HL-60/S4 treated with phorbol 12-myristate 13-acetate at 8.2 ng/mL for 4 days and 3 days (cell line): ENCODE data around the gene IL1RAPL1.
"Not testable (repeated sequence)": the region's sequence is repeated elsewhere in the genome, so short reads cannot be mapped to it uniquely, and the experiment has no call there.

Experiments
- in situ Hi-C: fragments of 300-500 bp; cut with MboI; formaldehyde crosslinking; loops from 2 replicates; pipeline ENCODE4 v1.15.0; 2022; ENCODE audit warnings: low sequenced_read_pairs

The IL1RAPL1 gene

GRCh38 chrX:28766561-28766960 is 179.3 kb downstream of the IL1RAPL1 start:
- in situ Hi-C loops: not testable (repeated sequence)

DNA sequence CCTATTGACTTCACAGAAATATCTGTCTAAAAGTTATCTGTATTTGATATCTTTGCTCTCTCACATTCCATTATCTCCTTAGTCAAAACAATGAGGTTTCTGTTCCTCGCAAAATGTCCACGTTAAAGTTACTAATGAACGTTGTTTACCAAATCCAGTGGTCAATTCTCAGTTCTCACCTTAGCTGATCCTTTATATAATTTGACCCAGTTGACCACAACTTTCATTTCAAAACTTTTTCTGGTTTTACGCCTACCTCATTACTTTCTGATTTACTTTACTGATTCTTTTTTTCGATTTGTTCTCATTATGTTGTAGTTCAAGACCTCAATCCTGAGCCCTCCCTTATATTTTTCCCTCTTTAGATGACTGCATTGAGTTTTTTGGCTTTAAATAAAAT is 186.6 kb downstream of the IL1RAPL1 start:
- in situ Hi-C loops: no loop called here

DNA sequence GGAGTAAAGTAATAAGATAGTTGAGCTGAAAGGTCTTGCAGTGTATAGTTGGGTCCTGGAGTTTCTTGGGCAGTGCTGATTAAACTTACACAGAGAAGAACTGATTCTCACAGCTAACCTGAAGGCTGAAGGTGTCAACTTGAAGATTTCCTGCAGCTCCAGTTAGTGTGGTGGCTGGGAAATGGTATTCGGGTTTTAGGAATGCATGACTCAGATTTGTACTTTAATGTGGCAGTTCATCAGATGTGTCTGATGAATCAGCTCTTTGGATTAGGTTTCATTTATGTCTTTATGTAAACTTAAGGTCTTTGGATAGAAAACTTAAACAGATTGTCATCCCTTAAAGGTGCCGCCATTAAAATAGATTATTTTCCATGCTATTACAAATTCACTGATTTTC is 200.0 kb downstream of the IL1RAPL1 start:
- in situ Hi-C loops: no loop called here

DNA sequence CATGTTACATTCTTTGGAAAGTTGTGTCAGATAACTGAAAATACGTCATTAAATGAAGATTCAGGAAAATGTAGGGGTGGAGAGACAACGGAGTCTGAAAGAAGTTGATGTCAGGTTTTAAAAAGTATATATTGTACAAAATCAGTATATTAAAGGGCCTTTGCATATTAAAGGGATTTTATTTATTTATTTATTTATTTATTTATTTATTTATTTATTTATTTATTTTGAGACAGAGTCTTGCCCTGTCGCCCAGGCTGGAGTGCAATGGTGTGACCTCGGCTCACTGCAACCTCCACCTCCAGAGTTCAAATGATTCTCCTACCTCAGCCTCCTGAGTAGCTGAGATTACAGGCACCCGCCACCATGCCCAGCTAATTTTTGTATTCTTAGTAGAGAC is 213.4 kb downstream of the IL1RAPL1 start:
- in situ Hi-C loops: not testable (repeated sequence)

GRCh38 chrX:28802625-28803024 is 215.4 kb downstream of the IL1RAPL1 start:
- in situ Hi-C loops: no loop called here

- in situ Hi-C loops: no loop called here
Measured at GRCh38 chrX:28835991-28836390, 248.7 kb downstream of the IL1RAPL1 start.

DNA sequence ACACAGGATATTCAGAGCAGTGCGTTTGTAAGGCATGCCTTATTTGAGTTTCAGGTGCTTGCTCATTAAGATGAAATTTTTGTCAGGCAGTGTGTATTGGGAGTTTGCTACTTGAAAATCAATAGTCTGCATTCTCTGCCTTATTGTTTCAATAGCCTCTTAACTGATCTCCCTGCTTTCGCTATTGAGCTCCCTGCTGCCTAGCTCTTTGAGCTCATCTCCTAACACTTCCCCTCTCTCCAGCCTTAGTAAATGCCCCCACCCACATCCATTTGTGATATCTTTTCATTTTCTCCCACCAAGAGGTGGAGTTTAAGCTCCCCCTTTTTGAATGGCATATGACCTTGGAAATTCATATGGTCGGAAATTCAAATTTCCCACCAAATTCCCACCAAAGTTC is 256.6 kb downstream of the IL1RAPL1 start:
- in situ Hi-C loops: no loop called here

DNA sequence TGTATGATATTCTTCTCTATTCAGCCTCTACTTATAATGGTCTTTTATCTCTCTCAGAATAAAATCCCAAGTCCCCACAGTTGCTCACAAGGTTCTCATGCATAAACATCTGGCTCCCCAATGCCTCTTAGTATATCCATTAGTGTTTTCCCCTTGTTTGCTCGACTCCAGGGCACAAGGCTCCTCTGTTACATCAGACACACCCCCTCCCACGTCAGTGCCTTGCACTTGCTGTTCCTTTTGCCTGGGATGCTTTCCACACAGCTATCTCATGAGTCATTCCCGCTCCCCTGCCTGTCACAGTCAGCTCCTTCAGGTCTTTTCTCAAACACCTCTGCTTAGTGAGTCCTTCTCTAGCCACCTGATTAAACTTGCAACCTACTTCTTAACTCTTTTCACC is 260.2 kb downstream of the IL1RAPL1 start:
- in situ Hi-C loops: no loop called here

- in situ Hi-C loops: no loop called here
Measured at GRCh38 chrX:28848707-28849106, 261.5 kb downstream of the IL1RAPL1 start.

DNA sequence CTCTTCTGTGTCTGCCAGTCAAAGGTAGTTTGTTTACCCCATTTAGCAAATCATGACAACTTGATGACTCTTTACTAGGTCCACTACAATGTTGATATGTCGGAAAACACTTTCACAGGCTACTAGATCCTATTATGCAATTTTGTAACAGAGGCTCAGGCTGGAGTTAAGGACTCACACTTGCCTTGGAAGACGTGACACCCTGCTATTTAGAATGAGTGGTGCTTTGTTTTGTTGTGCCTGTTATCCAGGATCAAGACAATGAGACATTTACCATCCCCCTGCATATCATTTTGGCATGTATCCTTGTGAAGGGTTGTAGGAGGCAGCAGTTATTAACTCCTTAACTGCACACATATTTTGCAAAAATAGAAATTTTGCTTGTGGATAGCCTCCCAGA is 263.7 kb downstream of the IL1RAPL1 start:
- in situ Hi-C loops: no loop called here

GRCh38 chrX:28851871-28852270 is 264.6 kb downstream of the IL1RAPL1 start:
- in situ Hi-C loops: no loop called here

DNA sequence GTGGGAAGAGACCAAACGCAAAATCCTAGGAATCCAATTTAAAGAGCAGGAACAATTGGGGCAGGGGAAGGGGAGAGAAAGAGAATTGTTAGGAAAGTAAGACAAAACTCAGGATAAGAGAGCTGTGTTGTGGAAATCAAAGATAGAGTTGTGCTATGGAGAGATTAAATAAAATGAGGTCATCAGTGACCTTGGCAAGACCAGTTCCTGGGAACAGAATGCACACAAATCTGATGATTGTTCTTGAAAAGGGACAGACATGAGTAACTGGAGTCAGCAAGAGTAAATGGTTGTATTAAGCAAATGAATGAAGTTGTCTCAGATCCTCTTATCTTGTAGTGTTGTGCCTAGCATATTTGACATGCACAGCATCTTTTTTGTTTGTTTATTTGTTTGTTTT is 267.4 kb downstream of the IL1RAPL1 start:
- in situ Hi-C loops: no loop called here

DNA sequence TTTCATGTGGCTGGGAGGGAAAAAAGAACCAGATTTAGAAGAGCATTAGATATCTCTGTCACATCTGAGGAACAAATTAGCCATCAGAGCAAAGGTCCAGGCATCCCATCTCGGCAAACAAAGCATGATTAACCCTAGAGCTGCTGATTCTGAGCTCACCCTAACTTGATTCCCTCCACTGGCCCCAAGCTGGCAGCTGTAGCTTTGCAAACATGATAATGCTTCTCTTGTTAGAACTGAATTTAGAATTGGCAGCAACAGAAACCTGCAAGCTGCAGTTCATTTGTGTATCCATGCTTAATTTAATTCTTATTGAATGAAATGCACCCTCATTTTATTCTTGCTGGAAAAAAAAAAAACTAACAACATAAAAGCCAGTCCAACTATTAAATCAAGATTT is 289.2 kb downstream of the IL1RAPL1 start:
- in situ Hi-C loops: no loop called here

- in situ Hi-C loops: no loop called here
Measured at GRCh38 chrX:28876901-28877300, 289.7 kb downstream of the IL1RAPL1 start.

DNA sequence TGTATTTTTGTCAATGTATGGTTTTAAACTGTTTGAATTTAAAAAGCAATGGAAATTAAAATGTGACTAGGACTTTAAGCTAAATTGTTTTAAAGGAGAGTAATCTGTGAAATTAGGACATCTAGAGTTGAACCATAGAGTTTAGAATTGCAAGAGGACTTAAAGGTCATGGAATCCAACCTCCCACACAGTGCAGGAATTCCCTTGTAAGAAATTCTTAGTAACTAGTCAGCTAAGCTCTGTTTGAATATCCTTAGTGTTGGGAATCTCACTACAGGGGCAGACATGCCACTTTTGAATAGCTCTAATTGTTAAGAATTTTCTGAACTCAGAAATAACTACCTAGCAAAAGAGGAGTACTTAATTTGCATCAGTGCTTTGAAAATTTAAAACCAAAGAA is 292.9 kb downstream of the IL1RAPL1 start:
- in situ Hi-C loops: no loop called here

GRCh38 chrX:28884823-28885222 is 297.6 kb downstream of the IL1RAPL1 start:
- in situ Hi-C loops: no loop called here

DNA sequence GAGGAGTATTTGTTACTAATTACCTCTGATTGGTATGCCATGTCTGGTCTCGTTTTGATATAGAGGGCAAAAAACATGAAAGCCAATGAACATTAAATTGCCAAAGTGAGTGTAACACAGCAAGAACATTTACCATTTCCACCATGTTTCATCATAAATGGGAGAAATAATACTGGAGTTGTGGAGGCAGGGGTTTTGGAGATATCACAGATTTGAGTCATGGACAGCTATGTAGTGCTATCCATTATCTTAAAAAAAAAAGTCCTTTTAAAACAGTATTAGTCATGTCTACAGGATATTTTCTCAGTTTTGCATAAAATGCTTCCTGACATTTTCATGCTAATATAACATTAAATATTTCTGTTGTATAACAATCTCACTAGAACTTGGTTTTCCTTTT is 301.2 kb downstream of the IL1RAPL1 start:
- in situ Hi-C loops: no loop called here

- in situ Hi-C loops: no loop called here
Measured at GRCh38 chrX:28889591-28890090, 302.4 kb downstream of the IL1RAPL1 start.

- in situ Hi-C loops: no loop called here
Measured at GRCh38 chrX:28901637-28902036, 314.4 kb downstream of the IL1RAPL1 start.

DNA sequence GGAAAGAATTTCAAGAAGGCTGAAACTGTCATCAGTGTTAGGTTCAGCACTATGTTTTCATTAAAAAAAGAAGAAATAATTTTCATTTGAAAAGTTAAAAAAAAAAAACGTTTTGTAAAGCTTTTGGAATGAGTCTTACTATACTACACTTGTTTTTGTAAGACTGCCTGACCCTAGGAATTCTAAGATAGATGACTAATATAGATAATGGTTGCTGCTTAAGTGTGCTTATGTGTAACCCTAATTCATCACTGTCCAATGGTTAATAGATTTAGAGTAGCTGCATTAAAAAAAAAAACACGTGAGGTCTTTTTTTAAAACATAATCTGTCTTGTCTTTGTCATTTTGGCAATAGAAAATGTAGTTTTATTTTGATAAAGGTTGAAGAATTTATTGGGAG is 323.2 kb downstream of the IL1RAPL1 start:
- in situ Hi-C loops: no loop called here

DNA sequence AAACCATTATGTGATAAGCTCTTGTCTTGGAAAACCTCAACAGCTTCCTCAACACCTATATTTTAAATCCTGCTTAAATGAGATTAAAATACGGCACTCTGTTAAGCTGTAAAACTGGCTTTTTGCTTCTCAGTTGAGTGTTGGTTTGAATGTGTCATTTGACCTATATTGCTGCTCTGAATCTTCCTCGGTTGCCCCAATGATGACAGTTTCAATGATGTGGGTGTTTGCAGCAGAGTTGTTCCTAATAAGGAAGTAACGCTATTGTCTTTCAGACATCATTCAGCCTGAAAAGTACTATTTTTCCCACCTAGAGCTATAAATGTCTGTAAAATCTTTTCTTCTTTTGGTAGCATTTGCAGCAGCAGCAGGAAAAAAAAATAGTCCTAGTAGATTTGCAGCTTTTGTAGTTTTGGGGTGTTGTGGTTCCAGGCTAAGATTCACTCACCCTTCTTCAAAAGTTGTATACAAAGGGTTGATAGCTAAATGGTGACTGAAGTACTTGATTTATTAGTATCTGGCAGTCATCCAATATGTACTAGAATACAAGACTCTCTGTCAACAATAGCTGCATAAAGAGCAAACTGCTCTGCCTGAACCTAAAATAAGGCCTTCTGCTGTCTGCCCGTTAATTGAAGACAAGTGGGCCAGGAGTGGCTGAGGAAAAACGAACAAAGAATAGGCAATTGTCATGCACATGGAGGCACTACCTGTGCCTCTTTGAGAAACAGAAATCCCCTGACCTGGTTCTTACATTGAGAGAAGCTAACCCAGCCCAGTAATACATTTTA is 333.1 kb downstream of the IL1RAPL1 start:
- in situ Hi-C loops: no loop called here

- in situ Hi-C loops: no loop called here
Measured at GRCh38 chrX:28922106-28922505, 334.9 kb downstream of the IL1RAPL1 start.

DNA sequence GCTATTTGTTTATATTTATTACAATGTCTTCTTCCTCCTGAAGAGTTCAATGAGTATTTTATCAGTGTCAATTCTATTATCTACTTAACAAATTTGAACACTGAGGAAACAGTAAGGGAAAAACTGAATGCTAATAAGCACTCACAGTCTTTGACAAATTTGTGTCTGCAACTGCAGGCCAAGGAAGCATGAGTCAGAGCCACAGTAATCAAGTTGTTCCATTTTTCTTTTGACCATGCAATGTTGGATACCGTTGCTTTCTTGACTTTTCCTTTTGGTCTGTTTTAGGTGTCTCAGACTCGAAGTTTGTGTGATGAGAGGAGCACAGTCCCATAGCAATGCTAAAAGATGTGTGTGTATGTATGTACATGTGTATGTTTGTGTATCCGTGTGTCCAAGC is 359.6 kb downstream of the IL1RAPL1 start:
- in situ Hi-C loops: no loop called here
